Right lobe of liver (tissue), 4 donors: ENCODE results near the gene KRTAP5-1.

ENCODE experiments used
- CTCF ChIP-seq, 4 donors: fragments of 200-600 bp in 3 of 4; fragments of 450-650 bp in 1 of 4; IDR thresholded peaks; one replicate each; pipeline versions ENCODE4 v1.5.1 to v1.8.0; 2016 to 2022; ENCODE audit warnings: antibody characterized with exemption in 4 of 4, mild to moderate bottlenecking in 2 of 4
- POLR2A ChIP-seq: fragments of 450-650 bp; IDR thresholded peaks from one replicate; pipeline ENCODE4 v1.6.1; 2017; ENCODE audit warnings: antibody characterized with exemption, mild to moderate bottlenecking
- donor health status: DM: no; HTN: no; CAD: no.
- donor health status: DM: no; HTN: no; CAD: no.
- donor health status: DM: no; HTN: yes; CAD: no.

- no peak for TF ChIP-seq CTCF (IDR thresholded peaks at IDR 0.05)
- TF ChIP-seq POLR2A = no peak
Measured at GRCh38 chr11:1600626-1601025, 15.5 kb upstream of the KRTAP5-1 start.
